GM23338 (cell line): ENCODE data around the gene PRKAB2. TPM values are rescaled to one million over a fixed set of nuclear protein-coding genes. Genes with fewer than 3 reads are reported as not detected.

Experiments used
- ATAC-seq: fragments of 200-7000 bp; cut with Tn5 transposase; 3 replicates; pipeline ENCODE4 v1.9.1; 2020
- DNase-seq: peaks from one replicate; pipeline ENCODE4 v3.0.0-alpha.2; 2015; ENCODE audit warnings: low spot score
- H2AFZ ChIP-seq: fragments of 200-600 bp; sonication (generic); 2 replicates; pipeline ENCODE4 v1.8.0; 2016; ENCODE audit warnings: antibody characterized with exemption, mild to moderate bottlenecking, moderate library complexity
- H3F3A ChIP-seq: fragments of 200-600 bp; sonication (generic); replicated peaks from 2 replicates; pipeline ENCODE4 v1.8.0; 2017; ENCODE audit warnings: antibody characterized with exemption, mixed run types, low read depth
- H3K27ac ChIP-seq: fragments of 200-600 bp; sonication (generic); 2 replicates; pipeline ENCODE4 v1.6.1; 2016; ENCODE audit warnings: low read depth
- H3K27me3 ChIP-seq: fragments of 200-600 bp; sonication (generic); 2 replicates; pipeline ENCODE4 v1.8.0; 2016; ENCODE audit warnings: mild to moderate bottlenecking, mixed run types, moderate library complexity; ENCODE audit not compliant: insufficient read depth
- H3K36me3 ChIP-seq: fragments of 200-600 bp; sonication (generic); 2 replicates; pipeline ENCODE4 v1.8.0; 2016; ENCODE audit warnings: mild to moderate bottlenecking; ENCODE audit not compliant: insufficient read depth
- H3K4me1 ChIP-seq: fragments of 200-600 bp; sonication (generic); 2 replicates; pipeline ENCODE4 v1.8.0; 2016; ENCODE audit warnings: mild to moderate bottlenecking, moderate library complexity; ENCODE audit not compliant: insufficient read depth
- H3K4me2 ChIP-seq: fragments of 200-600 bp; sonication (generic); 2 replicates; pipeline ENCODE4 v1.7.1; 2017; ENCODE audit warnings: mixed run types
- H3K4me3 ChIP-seq: fragments of 200-600 bp; sonication (generic); 2 replicates; pipeline ENCODE4 v1.6.1; 2016; ENCODE audit warnings: mixed run types
- H3K79me2 ChIP-seq: fragments of 200-600 bp; sonication (generic); replicated peaks from 2 replicates; pipeline ENCODE4 v1.8.0; 2017; ENCODE audit warnings: mild to moderate bottlenecking; ENCODE audit not compliant: insufficient read depth
- H3K9me2 ChIP-seq: fragments of 200-600 bp; sonication (generic); 2 replicates; pipeline ENCODE4 v1.8.0; 2017; ENCODE audit not compliant: insufficient read depth
- H4K20me1 ChIP-seq: fragments of 200-600 bp; sonication (generic); replicated peaks from 2 replicates; pipeline ENCODE4 v1.8.0; 2017; ENCODE audit warnings: mild to moderate bottlenecking; ENCODE audit not compliant: insufficient read depth
- H3K27ac Mint-ChIP-seq: 2 replicates; pipeline ENCODE4 v1.8.0; 2020; ENCODE audit warnings: inconsistent platforms, mild to moderate bottlenecking, moderate library complexity, mixed read lengths
- H3K27me3 Mint-ChIP-seq: 3 replicates; pipeline ENCODE4 v1.8.0; 2022; ENCODE audit warnings: low read depth, mild to moderate bottlenecking, moderate library complexity, mixed read lengths, inconsistent platforms; ENCODE audit not compliant: insufficient read depth, poor library complexity
- H3K36me3 Mint-ChIP-seq: 3 replicates; pipeline ENCODE4 v1.8.0; 2021; ENCODE audit warnings: low read depth, mild to moderate bottlenecking, inconsistent platforms, moderate library complexity, mixed read lengths
- H3K4me1 Mint-ChIP-seq: 3 replicates; pipeline ENCODE4 v1.8.0; 2020; ENCODE audit warnings: mild to moderate bottlenecking, inconsistent platforms, mixed read lengths
- H3K4me3 Mint-ChIP-seq: 3 replicates; pipeline ENCODE4 v1.8.0; 2021; ENCODE audit warnings: moderate library complexity, mild to moderate bottlenecking, inconsistent platforms, mixed read lengths
- H3K9me3 Mint-ChIP-seq: 3 replicates; pipeline ENCODE4 v1.8.0; 2020; ENCODE audit warnings: moderate library complexity, mild to moderate bottlenecking, inconsistent platforms, mixed read lengths
- CREB1 ChIP-seq: fragments of 250-450 bp; sonication (Bioruptor Pico); IDR thresholded peaks from 2 replicates; pipeline ENCODE4 v1.5.0; 2020; ENCODE audit warnings: low read depth, mild to moderate bottlenecking, moderate library complexity
- CTCF ChIP-seq, 2 experiments: fragments of 200-600 bp in 1 of 2; sonication (generic) in 1 of 2; conservative IDR thresholded peaks; 2 replicates each; pipeline versions ENCODE4 v1.5.1 to v1.6.1; 2016 to 2017; ENCODE audit warnings: antibody characterized with exemption in 2 of 2, low read depth in 2 of 2, mild to moderate bottlenecking in 2 of 2, moderate library complexity in 1 of 2
- ETS1 ChIP-seq: IDR thresholded peaks from 2 replicates; pipeline ENCODE4 v1.6.1; 2016; ENCODE audit warnings: antibody characterized with exemption
- EZH2 ChIP-seq: fragments of 200-600 bp; sonication (generic); IDR thresholded peaks from one replicate; pipeline ENCODE4 v1.8.0; 2017; ENCODE audit warnings: antibody characterized with exemption, mild to moderate bottlenecking, low read depth; ENCODE audit not compliant: unreplicated experiment
- EZH2phosphoT487 ChIP-seq: fragments of 200-600 bp; sonication (generic); IDR thresholded peaks from one replicate; pipeline ENCODE4 v1.8.1; 2018; ENCODE audit warnings: antibody characterized with exemption; ENCODE audit not compliant: unreplicated experiment
- JUNB ChIP-seq: IDR thresholded peaks from one replicate; pipeline ENCODE4 v1.6.1; 2016; ENCODE audit warnings: antibody characterized with exemption; ENCODE audit not compliant: unreplicated experiment
- NANOG ChIP-seq: IDR thresholded peaks from 2 replicates; pipeline ENCODE4 v1.6.1; 2016; ENCODE audit warnings: antibody characterized with exemption, borderline replicate concordance
- POLR2AphosphoS5 ChIP-seq: IDR thresholded peaks from 2 replicates; pipeline ENCODE4 v1.6.1; 2016; ENCODE audit warnings: antibody characterized with exemption, low read depth
- REST ChIP-seq: IDR thresholded peaks from one replicate; pipeline ENCODE4 v1.6.1; 2018; ENCODE audit warnings: antibody characterized with exemption; ENCODE audit not compliant: unreplicated experiment
- STAT1 ChIP-seq: IDR thresholded peaks from one replicate; pipeline ENCODE4 v1.6.1; 2016; ENCODE audit warnings: antibody characterized with exemption; ENCODE audit not compliant: unreplicated experiment
- ZNF114 ChIP-seq: fragments of 250-450 bp; sonication (Bioruptor Pico); IDR thresholded peaks from 2 replicates; pipeline ENCODE4 v1.5.0; 2020; ENCODE audit warnings: mild to moderate bottlenecking, moderate library complexity
- ZNF331 ChIP-seq: fragments of 250-450 bp; sonication (Bioruptor Pico); IDR thresholded peaks from 2 replicates; pipeline ENCODE4 v1.5.0; 2020; ENCODE audit warnings: low read depth, mild to moderate bottlenecking, moderate library complexity
- ZNF462 ChIP-seq: fragments of 250-450 bp; sonication (Bioruptor Pico); IDR thresholded peaks from 2 replicates; pipeline ENCODE4 v1.5.0; 2020; ENCODE audit warnings: mild to moderate bottlenecking, moderate library complexity
- polyA plus RNA-seq: library from polyadenylated mRNA; unstranded; fragments of >200 nt; fragmentation: Nextera tagmentation; extraction: Ambion mirVana; gene quantifications from 2 replicates; pipeline ENCODE4 v1.2.1, GENCODE V29; 2016
- total RNA-seq: library from RNA; depleted of rRNA; stranded (reverse); fragments of >200 nt; shearing (Covaris generic); gene quantifications from 2 replicates; pipeline ENCODE4 v1.2.3, GENCODE V29; 2014

Gene PRKAB2
- total and polyA plus RNA-seq, 2 experiments from 2014 or later: 15.9 to 32.2 TPM

GRCh38 chr1:147117109-147117508 lies 55.2 kb downstream of the PRKAB2 start:
- Mint-ChIP-seq H3K27ac (no peak overlapping the region), H3K27me3 (peaks cover 2% of the 10 kb centered on the region), H3K36me3 (no peaks in the 10 kb centered on the region), H3K9me3 (no peaks in the 10 kb centered on the region), H3K4me3 (no peak overlapping the region), H3K4me1 (peaks cover 3% of the 10 kb centered on the region)
- Histone ChIP-seq H3K79me2 (no peaks in the 10 kb centered on the region), H3K27ac (no peak overlapping the region), H2AFZ (no peak overlapping the region), H3F3A (no peaks in the 10 kb centered on the region), H3K4me3 (no peak overlapping the region), H4K20me1 (no peaks in the 10 kb centered on the region; the same call in 1 of the 2 replicates), H3K36me3 (no peaks in the 10 kb centered on the region), H3K4me1 (no peaks in the 10 kb centered on the region), H3K9me2 (peaks cover 4% of the 10 kb centered on the region; the same call in 1 of the 2 replicates), H3K4me2 (no peak overlapping the region), H3K27me3 (no peaks in the 10 kb centered on the region)
- DNase-seq (no peak), ATAC-seq (no peak)
- no peak for TF ChIP-seq EZH2
- TF ChIP-seq CTCF (conservative IDR thresholded peaks at IDR 0.05; ENCODE audit: low read depth in 2 of 2): no peak
- no peak for TF ChIP-seq ZNF462 (CRISPR knock-in tag)
- no peak for TF ChIP-seq ZNF114 (CRISPR knock-in tag)
- no peak for TF ChIP-seq ZNF331
- TF ChIP-seq POLR2AphosphoS5: no peak
- no peak for TF ChIP-seq CREB1
- no peak for TF ChIP-seq ETS1
- TF ChIP-seq STAT1: no peak
- TF ChIP-seq REST: no peak
- no peak for TF ChIP-seq EZH2phosphoT487
- TF ChIP-seq NANOG: no peak
- no peak for TF ChIP-seq JUNB
